Stimulated activated CD4-positive, alpha-beta T cell treated with anti-CD3 and anti-CD28 coated beads, Interleukin-15, amount 100 ng/mL, for 1 hour (primary cell): ENCODE data around the gene SH3BP5.
A peak's percentile ranks its signal among the peaks of the same experiment; 100 is the strongest.

Source experiments
- DNase-seq, 2 donors: peaks; one replicate each; pipeline ENCODE4 v3.0.0-alpha.2; 2020; ENCODE audit warnings: low read depth in 1 of 2, low spot score in 1 of 2

SH3BP5 gene

DNA sequence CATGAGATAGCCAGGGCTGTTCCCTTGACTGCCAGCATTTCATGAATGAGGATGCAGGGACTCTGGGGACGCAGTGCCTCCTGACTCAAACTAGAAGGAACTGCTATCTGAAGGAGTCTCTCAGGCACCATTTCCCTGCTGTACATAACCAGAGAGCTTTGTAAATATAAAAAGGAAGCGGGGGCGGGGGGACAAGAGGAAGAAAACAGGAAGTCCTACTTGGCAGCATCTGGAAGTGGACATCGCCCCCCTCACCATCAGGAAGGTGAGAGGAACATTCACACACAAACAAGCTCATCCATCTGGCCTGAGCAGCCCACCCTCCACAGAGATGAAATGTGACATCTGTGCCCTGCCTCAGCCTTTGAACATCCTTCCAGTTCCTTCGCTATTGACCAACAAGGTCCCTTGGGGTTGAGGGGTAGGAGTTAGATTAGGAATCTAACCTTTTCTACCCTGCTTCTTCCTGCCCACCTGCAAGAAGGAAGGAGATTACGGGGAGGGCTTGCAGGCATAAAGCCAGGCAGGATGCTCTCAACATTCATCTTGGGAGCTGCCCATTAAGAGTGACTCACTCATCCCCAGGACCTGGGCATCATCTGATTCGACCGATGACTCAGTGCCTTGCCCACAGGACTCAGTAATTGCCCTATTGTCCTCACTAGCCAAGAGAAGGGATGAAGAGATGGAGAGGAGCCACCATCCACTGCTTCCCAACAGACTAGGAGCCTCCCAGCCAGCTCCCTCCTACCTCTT is 31.9 kb downstream of the SH3BP5 start:
- no peak for DNase-seq

DNA sequence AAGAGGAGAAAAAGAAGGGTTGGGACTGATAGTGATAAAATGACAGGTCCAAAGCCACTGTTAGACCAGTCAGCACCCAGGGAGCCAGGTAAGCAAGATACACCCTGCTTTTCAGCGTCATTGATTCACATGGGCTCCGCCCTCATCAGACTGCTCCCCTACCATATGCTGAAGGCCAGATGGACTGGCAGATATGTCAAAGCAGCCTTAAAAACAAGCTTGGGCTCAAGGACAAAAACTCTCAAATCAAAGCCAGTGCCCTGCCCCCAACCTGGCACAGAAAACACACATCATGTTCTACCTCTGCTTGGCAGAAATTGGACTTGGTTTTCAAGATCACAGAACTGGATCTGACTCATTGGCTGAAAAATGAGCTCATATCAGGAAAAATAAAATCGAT is 33.4 kb downstream of the SH3BP5 start:
- no peak for DNase-seq

DNA sequence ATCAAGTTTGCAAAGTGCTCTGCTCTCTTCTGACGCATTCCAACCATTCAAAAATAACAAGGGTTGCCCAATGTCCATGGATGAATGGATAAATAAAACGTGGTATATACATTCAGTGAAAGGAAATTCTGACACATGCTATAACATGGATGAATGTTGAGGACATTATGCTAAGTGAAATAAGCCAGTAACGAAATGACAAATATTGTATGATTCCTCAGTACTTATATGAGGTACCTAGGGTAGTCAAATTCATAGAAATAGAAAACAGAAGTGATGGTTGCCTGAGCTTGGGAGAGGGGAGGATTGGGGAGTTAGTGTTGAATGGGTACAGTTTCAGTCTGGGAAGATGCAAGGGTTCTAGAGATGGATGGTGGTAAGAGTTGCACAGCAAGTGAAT is 33.9 kb downstream of the SH3BP5 start:
- no peak for DNase-seq

DNA sequence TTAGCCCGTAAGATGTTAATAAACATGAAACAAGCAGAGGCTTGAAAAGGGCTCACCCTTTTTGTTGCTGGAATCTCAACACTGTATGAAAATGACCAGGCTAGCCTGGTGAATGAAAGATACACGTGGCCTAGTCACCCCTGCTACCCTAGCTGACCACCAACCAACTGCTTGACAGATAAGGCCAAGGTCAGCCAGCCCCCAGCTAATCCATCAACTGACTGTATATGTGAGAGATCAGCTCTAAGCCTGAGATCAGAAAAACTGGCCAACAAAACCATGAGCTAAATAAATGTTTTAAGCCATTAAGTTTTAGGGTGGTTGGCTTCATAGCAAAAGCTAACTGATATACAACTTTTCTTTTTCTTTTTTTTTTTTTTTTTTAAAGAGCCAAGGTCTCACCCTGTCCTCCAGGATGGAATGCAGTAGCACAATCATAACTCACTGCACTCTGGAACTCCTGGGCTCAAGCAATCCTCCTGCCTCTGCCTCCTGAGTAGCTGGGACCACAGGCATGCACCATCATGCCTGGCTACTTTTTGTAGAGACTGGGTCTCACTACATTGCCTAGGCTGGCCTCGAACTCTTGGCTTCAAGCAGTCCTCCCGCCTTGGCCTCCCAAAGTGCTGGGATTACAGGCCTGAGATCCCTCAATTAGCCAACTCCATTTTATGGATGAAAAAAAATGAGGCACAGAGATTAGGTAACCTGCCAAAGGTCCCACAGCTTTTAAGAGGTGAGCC is 34.6 kb downstream of the SH3BP5 start:
- no peak for DNase-seq

DNA sequence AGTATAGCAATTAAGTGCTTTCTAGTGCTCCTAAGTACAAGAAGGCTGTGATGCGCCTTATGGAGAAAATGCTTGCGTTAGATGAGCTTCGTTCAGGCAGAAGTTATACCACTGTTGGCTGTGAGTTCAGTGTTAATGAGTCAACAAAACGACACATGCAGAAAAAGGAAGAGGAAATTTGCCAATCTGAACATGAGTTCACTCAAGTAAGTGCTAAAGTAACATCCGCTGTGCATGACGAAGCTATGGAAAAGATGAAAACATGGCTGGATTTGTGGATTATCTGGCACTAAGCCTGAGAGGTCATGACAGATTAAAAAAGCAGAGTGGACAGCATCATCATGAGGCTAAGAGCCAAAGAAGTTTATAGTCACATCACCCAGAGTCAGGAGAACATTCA is 36.9 kb downstream of the SH3BP5 start:
- DNase-seq: no peak

DNA sequence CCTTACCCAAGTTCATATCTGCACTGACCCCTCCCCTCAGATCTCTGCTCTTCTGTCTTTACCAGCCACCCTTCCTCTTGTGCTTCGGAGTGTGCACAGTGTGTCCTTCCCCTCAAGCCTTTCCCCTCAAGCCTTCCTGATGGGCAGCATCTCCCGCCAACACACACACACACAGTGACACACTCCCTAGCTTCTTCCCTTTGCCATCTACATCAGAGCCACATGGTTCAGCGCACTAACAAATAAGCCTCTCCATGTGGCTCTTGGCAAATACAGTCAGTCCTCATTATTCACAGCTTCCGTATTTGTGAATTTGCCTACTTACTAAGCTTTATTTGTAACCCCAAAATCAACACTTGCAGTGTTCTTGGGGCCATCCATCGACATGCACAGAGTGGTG is 37.5 kb downstream of the SH3BP5 start:
- DNase-seq: no peak

DNA sequence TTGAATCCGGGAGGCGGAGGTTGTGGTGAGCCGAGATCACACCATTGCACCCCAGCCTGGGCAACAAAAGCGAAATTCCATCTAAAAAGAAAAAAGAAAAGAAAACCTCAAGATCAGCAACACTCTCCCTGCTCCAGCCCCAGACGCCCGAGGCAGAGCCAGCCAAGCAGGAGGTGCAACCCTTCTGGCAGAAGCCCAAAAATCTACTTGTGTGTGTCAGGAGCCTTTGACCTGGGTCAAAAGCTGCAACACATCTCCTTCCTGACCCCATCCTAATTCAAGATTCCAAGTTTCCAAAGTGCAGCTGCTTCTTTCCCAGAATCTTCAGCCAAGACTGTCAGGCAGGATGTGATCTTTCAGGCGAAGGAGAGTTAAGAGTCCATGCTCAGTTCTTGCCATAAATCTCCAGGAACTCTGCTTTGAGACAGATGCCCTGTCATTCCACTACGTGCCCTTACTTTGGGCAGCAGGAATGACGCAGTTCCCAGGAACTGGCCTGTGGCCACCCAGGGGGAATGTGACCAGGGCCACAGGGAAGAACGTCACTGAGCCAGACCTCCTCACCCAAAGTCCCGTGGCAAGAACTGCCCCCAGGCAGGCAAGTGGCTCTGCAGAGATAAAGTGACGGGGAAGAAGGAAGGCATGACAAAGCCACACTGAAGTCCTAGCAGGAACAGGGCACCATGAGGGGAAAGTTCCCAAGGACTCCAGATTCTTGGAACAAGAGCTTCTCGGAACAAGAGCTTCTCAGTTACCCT is 39.4 kb downstream of the SH3BP5 start:
- DNase-seq: no peak

DNA sequence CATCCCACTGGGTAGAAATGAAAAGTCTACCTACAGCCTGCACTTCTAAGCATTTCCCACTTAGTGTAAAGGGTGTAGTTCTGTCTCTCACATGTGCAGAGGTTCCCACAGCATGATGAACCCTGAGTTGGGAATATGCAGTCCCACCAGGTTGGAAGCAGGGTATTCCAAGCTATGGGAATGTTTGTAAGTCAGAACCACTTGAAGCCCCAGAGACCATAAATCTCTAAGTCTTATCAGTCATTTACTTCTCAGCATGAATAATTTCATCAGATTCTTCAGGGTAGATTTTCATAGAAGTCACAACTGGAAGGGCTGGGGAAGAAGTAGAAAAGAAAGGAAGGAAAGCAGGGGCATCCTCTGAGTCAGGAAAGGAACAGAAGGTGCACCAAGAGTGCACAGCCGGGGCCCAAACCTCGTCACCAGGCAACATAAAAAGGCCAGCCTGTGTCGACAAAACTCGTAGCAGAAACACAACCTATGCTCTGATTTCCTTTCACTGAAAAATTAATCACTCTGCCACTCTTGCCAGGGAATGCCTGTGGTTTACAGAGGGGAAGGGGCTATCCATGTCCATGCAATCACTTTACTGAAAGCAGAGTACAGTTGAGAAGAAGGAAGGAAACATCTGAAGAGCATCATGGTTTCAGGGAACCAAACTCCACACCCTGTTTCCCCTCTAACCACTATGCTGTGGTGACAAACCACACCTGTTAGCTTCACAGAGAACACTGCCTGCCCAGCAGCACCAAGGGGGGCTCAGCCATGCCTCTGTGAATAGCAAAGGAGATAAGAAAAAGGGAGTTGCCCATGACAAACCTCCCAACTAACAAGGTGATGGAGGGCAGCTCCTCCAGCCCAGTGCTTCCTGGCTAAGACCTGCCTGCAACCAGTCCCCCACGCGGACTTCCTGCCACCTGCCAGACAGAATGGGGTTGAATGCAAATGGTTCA is 40.5 kb downstream of the SH3BP5 start:
- DNase-seq: peak in 1 of 2 donors; percentile 44

DNA sequence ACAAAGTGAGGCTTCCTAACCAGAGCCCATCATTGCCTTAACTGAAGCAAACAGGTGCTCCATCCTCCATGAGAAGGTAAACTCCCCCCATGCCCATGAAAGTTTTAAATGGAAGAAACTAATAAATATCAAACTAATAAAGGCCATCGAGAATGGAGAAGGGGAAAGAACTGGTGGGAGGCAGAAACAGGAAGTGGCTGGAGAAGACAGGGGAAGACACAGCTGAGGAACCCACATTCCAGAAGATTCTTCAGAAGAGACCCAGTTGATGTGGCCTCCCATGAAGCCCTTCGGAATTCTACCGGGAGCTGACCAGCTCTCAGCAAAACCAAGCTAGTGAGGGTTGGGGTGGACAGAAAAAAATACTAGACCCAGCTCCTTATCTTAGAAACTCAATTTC is 41.6 kb downstream of the SH3BP5 start:
- DNase-seq: no peak

DNA sequence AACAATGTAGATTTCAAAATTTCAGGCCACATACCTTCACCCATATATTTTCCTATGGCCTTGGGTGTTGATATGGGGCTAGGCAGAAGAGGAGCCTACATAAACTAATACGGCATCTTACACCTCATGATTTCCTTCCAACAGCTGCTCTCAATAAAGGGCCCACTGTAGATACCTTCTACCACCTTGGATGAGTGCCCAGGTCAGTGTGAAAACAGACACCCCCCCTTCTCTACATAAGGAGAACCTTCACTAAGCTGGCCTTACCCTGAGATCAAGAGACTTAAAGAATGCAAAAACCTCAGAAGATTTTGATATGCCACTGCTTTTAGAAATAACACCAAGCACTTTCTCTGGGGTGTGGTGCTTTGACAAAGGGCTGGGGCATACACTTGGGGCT is 42.7 kb downstream of the SH3BP5 start:
- DNase-seq: no peak

DNA sequence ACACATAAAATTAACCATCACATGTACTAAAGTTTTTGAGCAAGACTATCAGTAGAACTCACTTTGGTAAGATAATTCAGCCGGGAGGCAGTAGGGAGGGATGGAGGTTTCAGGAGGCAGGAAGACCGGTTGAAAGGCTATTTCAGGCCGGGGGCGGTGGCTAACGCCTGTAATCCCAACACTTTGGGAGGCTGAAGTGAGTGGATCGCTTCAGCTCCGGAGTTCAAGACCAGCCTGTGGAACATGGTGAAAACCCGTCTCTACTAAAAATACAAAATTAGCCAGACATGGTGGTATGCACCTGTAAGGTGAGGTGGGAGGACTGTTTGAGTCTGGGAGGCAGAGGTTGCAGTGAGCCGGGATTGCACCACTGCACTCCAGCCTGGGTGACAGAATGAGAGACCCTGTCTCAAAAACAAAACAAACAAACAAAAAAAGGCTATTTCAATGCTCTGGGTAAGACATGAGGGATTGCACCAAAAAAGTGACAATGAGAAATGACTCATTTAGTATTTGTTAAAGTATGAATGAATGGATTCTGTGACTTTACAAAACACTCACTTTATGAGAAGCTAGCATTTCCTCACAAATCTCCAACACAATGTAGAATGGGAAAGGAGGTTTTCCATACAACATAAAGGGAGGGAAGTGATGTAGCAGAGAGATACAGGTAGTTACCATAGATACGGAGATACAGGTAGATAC is 43.9 kb downstream of the SH3BP5 start:
- no peak for DNase-seq

DNA sequence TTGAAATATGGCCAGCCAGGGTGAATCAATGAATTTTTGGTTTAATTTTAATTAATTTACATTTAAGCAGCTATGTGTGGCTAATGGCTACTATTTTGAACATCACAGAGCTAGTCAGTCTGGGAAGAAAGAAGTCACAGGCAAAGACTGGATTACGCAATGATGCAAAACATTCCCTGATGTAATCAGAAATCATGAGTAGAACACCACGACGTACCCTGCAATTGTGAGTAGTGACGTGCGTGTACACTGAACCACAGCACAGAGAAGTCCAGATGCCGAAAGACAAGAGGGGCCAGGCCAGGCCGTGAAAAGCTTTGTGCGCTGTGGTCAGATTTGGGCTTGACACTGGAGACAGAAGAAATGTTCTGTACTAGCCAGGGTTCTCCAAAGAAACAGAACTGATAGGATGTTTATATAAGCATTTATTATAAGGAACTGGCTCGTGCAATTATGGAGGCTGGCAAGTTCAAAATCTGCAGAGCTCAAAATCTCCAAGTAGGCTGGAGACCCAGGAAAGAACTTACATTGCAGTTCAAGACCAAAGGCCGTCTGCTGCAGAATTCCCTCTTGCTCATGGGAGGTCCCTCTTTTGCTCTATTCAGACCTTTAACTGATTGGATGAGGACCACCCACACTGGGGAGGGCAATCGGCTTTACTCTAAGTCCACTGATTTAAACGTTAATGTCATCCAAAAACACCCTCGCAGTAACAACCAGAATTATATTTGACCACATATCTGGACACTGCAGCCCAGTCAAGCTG is 44.6 kb downstream of the SH3BP5 start:
- DNase-seq: no peak

DNA sequence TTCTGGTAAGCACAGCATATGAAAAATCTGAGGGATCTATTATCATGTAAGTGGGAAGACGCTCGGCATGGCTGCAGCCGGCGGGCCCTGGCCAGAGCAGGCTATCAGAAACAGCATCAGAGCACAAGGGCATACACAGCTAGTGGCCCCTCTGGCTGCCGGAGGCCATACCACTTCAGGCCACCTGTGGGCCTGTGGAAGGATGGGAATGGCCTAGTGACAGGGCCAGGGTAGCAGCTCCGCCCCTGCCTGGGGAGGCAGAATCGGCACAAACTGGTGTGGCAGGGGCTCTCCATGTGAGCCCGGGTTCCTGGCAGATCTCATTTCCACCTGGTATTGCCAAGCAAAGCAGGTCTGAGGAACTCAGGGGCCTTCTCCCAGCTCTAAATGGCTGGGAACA is 46.4 kb downstream of the SH3BP5 start:
- DNase-seq: no peak

DNA sequence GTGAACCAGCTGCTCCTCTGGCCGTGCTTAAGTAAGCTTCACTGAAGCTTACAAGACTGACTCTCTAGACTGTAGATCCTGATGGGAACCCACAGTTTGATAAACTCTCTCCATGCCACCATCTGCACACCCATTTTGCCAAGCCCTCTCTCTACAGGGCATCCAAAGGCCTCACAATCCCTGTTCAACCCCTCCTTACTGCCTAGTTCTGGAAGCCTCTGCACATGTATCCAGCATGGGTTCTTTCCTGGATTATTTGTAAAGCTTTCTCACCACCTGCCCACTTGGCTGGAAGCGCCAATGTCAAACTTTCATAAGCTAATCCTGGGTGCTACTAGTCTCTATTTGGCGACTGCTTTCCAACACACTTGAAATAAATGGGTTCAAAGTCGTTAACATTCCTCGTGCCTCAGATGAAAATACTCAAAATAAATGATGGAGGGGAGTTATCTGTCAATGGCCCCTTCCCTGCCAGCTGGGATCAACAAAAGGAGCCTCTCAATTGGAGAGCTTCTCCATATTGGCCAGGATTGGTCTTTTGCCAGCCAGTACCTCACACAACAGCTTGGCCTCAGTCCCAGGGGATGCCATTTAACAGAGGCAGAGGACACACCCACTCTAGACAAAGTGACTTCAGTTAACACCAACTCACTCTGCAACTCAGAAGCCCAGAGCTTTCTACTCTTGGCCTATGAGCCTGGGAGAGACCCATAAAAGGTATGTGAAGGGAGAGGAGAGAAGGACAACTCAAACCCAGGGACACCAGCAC is 48.1 kb downstream of the SH3BP5 start:
- DNase-seq: no peak

DNA sequence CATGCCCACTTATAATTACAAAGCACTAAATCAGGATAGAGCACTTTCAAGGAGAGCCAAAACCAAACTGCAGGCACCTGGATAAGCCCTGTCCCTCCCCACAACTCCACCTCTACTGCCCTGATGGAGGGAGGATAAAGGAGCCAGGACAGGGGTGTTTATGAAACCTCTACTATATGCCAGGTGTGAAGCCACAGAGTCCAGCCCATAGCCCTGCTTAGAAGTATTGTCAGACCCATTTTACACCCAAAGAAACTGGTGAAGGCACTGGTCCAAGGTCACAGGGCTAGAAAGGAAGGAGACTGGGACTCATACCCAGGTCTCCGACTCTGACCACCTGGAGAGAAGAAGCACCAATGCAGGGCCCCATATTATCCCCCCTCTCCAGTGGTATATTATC is 48.7 kb downstream of the SH3BP5 start:
- DNase-seq: no peak

DNA sequence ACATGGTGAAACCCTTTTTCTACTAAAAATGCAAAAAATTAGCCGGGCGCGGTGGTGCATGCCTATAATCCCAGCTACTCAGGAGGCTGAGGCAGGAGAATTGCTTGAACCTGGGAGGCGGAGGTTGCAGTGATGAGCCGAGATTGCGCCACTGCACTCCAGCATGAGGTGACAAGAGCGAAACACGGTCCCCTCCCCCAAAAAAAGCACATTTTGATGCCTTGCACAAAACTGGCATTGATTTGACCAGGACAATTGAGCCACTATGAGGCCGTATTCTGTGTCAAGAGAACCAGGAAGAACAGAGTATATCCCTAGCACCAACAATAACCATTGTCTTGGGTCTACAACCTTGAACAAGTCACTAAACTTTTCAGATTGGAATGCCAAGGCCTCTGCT is 50.6 kb downstream of the SH3BP5 start:
- no peak for DNase-seq

DNA sequence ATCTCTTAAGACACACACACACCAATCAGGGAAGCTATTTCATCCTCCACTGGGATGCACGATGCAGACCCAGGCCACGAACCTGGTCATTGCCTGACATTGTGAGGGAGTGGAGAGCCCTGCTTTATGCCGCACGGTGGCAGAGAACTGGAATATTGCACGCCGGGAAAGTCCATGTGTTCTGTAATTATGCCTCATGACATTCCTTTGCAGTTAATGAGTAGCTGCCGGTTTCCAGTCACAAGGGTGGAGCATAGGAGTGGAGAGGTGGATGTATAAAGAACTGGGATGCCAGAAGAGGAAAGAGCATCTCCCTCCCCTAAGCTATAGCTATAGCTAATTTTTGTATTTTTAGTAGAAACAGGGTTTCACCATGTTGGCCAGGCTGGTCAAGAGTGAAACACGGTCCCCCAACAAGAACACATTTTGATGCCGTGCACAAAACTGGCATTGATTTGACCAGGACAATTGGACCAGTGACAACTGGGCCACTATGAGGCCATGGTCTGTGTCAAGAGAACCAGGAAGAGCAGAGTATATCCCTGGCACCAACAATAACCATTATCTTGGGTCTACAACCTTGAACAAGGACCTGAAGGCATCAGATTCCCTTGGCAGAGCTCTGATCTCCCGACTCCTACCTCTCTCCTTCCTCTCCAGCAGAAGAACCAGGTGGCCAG is 51.4 kb downstream of the SH3BP5 start:
- no peak for DNase-seq

DNA sequence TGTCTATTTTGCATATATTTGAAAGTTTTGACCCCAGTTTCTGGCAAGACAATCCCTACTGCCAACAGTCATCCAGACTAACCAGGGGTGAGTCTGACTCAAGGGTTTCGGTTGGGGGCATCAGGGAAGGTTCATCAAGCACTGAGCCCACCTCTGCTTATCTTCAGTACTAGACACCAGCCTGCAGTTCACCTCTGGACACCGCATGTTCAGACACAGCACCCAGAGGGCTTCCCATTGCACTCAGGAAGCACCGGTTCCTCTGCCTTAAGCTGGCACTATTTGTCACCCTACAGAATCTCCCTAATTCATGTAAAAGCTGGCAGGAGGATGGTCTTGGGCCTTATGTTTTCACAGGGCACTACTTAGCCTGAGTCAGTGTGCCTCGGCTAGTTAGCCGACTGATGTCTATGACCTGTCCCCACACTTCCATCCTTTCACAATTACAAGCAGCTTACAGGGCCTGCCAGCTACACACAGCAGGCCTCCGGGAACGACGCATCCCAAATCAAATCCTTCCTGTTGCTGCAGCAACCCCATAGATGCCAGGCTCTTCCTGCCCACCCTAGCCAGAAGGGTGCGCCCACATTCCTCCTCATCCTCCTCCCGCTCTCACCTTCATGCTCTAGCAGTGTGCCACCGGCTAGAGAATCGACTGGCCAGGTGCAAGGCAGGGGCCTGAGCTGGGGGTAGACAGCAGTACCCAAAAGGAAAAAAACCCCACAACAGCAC is 52.5 kb downstream of the SH3BP5 start:
- no peak for DNase-seq
